Peyer's patch (tissue), 4 donors: ENCODE results near the gene AUTS2.

Source experiments
- CTCF ChIP-seq, 6 experiments: fragments of 450-650 bp in 4 of 6; fragments of 200-600 bp in 2 of 6; sonication (generic) in 1 of 6; IDR thresholded peaks; one replicate each; pipeline ENCODE4 v1.5.1; 2017 to 2019; ENCODE audit warnings: antibody characterized with exemption in 6 of 6, mild to moderate bottlenecking in 3 of 6, moderate library complexity in 1 of 6
- POLR2A ChIP-seq, 2 donors: fragments of 450-650 bp; IDR thresholded peaks; one replicate each; pipeline ENCODE4 v1.5.1; 2017; ENCODE audit warnings: antibody characterized with exemption in 2 of 2, mild to moderate bottlenecking in 2 of 2, moderate library complexity in 2 of 2

GRCh38 chr7:70776627-70777101, 1178.4 kb downstream of the AUTS2 start:
- TF ChIP-seq CTCF (IDR thresholded peaks at IDR 0.05) (no peak), POLR2A (IDR thresholded peaks at IDR 0.05) (no peak)
